HG02840 (cell line): ENCODE data around the gene SCART1.

Experiments
- ATAC-seq: cut with Tn5 transposase; IDR thresholded peaks from one replicate; pipeline ENCODE4 v1.9.1; 2021; ENCODE audit warnings: mild to moderate bottlenecking, moderate library complexity, moderate number of reproducible peaks; ENCODE audit not compliant: unreplicated experiment, low FRiP score

Gene SCART1

DNA sequence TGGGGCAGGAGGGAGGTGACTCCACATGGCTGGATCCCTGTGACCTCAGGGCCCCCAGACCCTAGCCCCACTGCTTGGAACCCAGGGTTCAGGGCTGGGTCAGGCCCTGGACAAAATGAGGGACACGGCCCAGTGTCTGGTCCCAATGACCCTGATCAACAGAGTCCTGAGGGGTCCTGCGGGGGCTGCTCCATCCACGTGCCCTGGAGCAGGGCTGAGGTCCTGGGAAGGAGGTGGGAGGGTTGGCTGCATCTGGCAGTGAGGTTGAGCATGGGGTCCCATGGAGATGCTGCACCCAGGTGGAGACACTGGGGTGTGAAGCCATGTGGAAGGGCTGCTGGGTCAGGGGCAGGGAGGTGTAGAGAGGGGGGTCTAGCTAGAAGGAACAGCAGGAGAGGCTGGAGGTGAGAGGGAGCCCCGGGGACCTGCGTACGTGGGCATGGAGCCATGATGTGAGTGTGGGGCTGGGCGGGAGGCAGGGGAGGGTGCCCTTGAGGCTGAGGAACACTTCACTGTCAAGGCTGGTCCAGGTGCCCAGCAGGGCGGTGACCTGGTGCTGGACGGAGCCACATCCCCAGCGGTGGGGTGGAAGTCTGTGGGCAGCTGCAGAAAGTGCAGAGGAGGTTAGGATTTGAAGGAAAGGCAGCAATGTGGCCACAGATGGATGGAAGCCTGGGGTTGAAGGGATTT, 604 bp downstream of the SCART1 start:
- no peak for ATAC-seq

DNA sequence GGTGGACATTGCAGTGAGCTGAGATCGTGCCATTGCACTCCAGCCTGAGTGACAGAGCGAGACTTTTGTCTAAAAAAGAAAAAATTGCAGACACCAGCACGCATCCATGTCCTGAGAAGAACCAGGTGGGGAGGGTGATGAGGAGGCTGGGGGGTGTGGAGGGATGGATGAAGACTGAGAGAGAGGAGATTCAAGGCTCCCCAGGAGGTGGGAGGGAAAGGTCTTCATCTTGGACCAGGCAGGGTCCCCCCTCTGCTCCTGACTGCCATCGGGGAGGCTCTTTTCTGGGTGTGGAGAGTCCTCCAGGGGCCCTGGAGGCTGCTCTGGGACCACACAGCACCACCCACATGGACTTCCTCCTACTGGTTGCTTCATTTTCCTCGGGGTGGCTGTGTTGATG, 1.5 kb downstream of the SCART1 start:
- ATAC-seq, result no peak

DNA sequence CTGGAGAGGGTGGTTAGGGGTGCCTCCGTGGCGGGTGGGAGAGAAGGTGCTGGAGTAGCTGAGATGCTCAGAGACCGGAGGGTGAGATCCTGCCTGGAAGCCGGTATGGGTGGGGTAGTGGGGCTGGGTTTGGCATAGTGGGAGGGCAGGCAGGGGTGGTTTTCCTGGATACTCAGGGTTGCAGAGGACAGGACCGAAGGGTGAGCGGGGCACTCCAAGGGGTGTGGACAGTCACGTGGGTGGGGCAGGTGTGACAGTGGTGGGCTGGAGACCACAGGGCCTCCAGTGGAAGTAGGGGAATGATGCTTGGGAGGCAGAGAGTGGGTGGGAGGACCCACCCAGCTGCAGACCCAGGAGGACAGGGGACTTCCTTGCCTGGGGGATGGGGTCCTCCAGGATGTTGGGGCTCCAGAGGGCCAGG, 1.9 kb downstream of the SCART1 start:
- no peak for ATAC-seq

DNA sequence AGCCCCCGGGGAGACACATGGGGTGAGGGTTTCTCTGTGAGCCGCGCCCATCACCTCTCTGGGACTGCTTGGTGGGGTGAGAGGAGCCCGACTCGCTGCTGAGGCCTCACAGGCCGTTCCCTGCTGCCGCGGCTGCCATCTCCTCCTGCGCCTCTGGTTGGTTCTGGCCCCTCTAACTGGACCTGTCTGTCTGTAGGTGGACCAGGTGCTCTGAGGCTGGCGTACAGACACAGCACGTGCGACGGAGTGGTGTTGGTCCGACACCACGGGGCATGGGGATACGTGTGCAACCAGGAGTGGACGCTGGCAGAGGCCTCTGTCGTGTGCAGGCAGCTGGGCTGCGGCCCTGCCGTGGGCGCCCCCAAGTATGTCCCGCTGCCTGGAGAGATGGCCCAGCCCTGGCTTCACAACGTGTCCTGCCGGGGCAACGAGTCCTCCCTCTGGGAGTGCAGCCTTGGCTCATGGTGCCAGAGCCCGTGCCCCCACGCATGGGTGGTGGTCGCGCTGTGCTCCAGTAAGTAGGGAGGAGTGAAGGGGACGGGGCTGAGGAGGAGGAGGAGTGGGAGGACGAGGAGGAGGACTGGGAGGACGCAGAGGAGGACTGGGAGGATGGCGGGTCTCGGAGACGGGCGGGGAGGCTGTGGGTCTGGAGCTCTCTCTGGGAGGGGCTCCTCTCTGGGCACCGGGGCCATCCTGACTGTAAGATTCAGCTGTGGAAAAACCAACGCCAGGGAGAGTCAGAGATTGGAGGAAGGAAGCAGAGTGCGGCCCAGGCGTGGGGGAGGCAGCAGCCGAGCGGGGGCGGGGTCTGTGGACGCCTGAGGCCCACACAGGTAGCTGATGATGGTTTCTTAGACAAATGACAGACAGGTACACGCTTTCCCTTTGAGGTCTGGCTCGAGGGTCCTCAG, 2.6 kb downstream of the SCART1 start:
- no peak for ATAC-seq

DNA sequence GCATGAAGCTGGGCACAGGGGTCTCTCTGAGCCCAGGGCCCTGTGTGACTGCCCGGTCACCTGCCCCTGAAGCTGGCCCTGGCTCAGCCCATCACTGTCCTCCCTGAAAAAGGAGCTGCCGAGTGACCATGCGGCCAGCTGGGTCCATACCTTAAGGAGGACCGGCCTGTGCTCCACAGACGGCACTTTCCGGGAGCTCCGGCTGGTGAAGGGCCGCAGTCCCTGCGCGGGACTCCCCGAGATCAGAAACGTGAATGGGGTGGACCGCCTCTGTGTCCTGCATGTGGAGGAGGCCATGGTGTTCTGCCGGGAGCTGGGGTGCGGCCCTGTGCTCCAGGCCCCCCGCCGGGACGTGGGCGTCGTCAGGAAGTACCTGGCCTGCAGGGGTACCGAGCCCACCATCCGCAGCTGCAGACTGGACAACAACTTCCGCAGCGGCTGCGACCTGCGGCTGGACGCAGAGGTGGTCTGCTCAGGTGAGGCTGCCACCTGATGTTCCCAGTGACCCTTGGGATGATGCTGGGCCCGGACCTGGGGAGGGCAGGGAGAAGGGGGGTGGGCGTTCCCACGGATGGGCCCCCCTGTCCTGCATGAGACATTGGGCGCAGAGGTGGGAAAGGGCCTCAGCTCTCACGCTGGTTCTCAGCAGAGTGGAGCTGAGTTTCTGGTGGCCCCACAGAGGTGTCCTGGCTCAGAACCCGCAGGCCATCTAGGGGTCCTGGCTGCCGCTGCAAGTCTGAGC, 3.5 kb downstream of the SCART1 start:
- no peak for ATAC-seq

DNA sequence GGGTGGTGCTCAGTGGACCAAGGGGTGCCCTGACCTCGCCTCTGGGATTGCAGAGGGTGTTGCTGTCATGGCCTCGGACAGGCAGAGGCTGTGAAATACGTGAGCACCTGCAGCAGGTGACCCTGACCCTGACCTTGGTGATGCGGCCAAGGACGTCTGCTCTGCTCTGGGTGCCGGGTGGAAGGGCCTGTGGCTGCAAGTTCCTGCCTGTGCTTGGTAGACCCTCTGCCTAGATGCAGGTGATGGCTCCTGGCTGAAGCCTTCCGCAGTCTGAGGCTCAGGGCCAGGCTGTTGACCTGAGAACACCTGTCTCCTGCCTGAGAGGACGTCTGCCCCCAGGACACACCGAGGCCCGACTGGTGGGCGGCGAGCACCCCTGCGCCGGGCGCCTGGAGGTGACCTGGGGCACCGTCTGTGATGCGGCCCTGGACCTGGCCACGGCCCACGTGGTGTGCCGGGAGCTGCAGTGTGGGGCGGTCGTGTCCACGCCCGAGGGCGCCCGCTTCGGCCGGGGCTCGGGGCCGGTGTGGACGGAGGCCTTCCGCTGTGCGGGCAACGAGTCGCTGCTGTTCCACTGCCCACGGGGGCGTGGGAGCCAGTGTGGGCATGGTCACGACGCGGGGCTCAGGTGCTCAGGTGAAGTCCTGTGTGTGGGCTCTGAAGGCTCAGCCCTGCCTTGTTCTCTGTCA, 4.4 kb downstream of the SCART1 start:
- no peak for ATAC-seq

DNA sequence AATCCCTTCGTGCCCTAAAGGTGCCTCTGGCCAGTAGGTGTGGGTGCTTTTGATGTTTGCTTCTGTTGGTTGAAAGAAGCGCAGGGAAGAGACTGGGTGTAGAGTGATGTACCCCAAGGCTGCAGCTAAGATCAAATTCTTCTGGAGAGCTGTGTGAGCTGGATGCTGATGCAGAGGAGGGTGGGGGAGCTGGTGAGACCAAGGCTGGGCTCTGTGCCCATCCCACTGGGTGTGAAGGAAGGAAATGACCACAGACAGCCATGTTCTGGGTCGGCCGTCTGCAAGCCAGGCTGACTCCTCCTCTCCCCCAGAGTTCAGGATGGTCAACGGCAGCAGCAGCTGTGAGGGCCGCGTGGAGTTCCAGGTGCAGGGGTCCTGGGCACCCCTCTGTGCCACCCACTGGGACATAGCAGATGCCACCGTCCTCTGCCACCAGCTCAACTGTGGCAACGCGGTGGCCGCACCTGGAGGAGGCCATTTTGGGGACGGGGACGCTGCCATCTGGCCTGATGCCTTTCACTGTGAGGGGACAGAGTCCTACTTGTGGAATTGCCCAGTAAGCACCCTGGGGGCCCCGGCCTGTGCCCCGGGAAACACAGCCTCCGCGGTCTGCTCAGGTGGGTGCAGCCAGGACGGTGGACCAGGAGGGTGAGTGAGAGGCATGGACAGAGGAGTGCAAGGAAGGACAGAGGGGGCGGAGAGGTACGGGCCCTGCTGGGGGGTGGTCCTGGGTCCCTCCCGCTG, 5.1 kb downstream of the SCART1 start:
- no peak for ATAC-seq

DNA sequence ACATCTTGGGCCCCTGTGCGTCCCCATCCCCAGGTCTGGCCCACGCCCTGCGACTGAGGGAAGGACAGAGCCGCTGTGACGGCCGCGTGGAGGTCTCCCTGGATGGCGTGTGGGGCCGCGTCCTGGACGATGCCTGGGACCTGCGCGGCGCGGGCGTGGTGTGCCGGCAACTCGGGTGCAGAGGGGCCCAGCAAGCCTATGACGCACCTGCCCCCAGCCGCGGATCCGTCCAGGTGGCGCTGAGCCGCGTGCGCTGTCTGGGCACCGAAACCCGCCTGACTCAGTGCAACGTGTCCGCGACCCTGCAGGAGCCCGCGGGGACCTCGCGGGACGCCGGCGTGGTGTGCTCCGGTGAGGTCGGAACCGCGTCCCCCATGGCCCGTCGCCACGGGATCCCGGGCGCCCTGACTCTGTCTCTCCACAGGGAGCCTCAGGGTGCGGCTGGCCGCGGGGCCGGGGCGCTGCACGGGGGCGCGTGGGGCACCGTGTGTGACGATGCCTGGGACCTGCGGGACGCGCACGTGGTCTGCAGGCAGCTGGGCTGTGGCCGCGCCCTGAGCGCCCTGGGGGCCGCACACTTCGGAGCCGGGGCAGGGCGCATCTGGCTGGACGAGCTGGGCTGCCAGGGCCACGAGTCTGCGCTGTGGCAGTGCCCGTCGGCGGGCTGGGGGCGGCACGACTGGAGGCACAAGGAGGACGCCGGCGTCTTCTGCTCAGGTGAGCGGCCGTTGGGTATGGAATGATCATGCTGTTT, 5.9 kb downstream of the SCART1 start:
- no peak for ATAC-seq

DNA sequence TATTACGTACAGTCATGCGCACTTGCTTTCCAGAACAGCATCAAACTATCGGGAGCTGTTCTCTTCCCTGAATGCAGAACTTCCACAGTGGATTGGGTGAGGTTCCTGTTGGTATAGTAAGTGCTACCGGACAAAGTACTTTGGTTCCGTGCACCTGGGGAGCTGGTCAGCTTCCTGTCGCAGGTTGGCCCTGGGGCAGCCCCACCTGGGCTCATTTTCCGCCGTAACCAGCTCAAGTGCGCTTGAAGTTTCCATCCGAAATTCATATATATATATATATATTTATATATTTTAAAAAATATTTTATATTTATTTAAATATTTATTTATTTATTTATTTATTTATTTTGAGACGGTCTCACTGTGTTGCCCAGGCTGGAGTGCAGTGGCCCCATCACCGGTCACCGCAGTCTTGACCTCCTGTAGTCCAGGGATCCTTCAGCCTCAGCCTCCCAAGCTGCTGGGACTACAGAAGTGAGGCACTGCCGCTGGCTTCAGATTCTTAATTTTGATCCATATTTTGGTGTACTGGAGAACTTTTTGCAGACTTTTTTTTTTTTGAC, 6.5 kb downstream of the SCART1 start:
- ATAC-seq, result no peak

DNA sequence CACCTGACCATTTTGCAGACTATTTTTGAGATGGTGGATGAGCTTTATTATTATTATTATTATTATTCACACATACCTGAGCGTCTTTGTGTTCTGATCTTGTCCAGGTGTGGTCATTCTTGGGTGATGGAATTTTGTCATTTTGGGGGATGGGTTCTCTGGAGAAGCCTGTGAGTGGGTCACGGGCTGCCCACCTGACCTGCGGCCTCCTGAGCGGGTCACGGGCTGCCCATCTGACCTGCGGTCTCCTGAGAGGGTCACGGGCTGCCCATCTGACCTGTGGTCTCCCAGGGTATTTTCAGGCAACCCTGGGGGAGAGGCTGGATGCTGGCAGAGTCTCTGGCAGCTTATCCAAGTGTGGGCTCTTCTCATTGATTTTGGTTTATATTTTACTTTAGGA, 7.3 kb downstream of the SCART1 start:
- ATAC-seq, result no peak

DNA sequence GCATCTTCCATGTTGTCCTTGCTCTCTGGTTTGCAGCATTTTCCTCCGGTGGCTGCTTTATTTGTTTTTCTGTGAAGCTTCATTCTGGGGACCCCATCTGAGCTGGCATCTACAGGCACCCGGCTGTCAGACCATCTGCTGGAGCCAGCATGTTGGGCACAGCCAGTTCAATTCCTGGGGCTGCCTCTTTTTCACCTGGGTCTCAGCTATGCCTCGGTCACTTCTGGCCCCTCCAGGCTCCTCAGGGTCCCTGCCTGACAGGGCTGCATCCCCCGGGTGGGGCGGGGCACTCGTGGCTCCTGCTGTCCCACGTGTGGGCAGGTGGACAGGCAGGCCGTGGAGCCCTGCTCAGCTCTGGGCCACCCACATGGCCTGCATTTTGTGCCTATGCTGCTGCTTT, 8.1 kb downstream of the SCART1 start:
- ATAC-seq, result no peak

DNA sequence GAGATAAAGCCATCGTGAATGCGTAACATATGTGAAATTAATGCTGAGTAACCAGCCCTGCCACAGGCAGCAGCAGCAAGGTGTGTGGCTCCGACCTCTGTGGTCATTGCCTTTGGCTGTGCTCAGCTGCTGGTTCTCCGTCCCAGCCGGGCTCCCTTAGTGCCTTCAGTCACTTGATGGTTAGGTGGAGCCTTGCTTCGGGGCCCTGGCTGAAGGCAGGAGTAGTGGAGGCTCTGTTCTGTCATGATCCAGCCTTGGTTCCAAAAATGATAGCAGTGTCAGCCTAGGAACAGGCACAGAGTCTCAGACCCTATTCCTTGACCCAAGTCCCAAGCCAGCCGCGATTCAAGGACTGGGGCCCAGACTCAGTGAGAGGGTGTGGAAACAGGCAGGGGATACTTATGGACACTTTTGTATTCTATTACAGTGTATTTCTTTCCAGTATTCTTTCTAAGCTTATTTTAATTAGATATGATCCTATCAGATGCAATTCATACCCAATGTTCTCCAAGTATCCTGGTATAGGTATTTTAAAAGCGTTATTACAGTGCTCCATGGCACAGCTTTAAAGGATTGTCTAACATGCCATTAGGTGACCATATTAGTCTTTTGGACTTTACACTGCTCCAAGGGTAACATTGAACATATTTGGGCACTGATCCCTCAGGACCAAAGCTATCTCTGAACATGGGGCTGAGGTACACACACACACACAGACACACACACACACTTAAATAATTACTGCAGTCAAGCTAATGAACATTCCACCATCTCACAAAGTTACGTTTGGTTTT, 9.0 kb downstream of the SCART1 start:
- no peak for ATAC-seq

DNA sequence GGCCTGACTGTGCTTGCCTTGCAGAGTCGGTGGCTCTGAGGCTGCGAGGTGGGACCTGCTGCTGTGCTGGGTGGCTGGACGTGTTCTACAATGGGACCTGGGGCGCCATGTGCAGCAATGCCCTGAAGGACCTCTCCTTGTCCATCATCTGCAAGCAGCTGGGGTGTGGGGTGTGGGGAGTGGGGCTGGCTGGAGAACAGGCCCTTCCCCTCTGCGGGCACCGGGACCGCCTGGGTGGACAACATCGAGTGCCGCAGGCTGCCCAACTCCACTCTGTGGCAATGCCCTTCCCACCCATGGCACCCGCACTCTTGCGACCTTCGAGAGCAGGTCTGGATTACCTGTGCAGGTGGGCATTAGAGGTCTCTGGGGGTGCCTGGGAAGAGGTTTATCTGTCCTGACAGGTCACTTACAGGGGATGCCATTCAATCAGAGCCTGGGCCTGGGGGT, 10.9 kb downstream of the SCART1 start:
- ATAC-seq, result no peak

DNA sequence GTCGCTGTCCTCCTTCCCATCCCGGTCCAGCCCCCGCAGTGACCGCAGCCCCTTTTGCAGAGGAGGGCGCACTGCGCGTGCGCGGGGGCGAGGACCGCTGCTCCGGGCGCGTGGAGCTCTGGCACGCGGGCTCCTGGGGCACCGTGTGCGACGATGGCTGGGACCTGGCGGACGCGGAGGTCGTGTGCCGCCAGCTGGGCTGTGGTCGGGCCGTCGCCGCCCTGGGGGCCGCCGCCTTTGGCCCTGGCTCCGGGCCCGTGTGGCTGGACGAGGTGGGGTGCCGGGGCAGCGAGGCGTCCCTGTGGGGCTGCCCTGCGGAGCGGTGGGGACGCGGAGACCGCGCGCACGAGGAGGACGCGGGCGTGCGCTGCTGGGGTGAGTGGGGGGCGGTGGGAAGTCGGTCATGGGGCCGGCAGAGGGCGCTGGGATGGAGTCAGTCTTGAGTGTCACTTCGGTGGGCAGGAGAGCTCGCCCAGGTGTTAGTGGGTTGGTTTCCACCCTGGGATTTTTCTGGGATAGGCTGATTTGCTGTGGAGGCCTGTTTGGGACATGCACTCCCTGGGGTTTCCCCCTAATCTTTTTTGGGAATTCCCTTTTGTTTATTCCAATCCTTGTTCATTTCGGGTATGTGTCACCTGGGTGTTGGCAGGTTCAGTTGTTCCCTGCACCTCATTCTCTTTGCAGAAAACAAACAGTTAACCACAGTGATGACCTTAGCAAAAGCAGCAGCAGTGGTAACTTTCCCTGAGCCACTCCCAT, 11.6 kb downstream of the SCART1 start:
- ATAC-seq, result no peak

DNA sequence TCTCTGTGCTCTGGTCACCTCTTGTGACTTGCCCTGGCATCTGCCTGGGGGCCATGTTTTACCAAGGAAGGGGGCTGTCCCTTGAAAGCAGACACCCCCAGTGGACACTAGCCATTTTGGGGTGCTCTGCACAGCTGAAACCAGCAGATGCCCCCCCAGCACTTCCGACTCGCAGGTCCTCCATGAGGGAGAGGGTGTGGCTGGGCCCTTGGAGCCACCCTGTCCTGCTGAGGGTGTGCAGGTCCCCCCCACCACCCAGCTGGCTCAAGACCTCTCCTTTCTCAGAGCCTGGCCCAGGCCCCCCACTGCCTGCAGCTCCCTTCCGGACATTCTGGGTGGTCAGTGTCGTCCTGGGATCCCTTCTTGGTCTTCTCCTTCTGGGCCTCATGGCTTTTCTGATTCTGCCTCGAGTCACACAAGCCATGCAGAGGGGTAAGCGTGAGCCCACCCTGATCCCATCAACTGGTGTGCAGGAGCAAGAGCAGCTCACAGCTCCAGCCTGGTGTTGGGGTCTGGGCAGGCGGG, 12.3 kb downstream of the SCART1 start:
- ATAC-seq, result no peak

DNA sequence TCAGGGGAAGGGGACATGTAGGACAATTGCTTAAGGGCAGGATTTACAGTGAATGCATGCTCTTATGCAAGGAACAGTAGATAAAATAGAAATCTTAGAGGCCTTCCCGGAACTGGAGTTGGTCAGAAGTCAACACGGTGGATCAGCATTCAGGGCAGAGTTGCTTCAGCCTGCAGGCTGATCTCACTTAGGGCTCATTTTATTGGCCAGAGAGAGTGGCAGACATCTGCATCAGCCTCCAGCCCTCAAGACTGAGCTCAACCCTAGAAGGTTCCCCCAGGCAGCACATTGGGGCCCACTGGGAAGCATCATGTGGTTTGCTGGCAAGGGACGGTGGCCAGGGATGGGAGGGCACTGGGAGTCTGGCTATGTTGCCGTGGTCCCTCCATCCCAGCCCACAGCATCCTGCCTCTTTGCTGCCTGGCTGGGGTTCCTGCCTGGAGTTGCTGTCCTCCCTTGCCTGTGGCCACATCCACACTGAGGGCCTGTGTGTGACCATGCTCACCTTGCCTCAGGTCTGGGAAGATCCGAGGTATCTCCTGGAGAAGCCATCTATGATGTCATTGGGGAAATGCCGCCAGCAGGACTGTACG, 13.0 kb downstream of the SCART1 start:
- no peak for ATAC-seq
